Measurements from ENCODE around the gene TMEM143.
"Not testable (repeated sequence)": the region's sequence is repeated elsewhere in the genome, so short reads cannot be mapped to it uniquely, and the experiment has no call there.

The TMEM143 gene

DNA sequence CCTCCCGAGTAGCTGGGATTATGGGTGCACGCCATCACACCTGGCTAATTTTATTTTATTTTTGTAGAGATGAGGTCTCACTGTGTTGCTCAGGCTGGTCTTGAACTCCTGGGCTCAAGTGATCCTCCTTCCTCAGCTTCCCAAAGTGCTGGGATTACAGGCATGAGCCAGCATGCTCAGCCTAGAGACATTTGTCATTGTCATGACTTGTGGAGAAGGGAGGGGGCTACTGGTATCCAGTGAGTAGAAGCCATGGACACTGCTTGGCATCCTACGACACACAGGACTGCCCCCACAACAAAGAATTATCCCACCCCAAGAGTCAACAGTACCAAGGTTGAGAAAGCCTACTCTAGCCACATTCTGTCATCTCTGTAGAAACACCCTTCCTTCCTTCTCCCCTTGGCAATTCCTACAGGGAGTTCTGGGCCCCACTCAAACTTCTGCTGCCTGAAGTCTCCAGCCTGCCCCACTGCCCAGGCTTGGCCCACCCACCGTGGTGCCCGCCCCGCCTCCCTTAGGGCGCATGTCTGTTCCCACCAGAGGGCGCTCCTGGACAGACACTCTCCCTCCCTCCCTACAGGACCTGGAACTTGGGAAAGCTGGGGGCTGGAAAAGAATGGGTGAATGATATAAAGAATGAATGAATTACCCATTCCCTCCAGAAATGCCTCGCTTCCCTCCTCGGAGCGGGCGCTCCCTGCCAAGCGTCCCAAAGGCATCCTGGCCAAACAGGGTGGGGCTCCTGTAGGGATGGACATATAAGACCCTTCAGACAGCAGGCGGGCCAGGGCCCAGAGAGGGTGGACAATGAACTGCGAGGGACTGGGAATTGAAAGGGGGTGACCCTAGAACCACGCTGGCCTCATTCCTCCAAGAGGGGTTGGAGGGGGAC is 43.8 kb downstream of the TMEM143 start:
- no peak overlapping the region for H3K4me3 ChIP-seq (ENCODE audit: low read depth, low read length)
- TF ChIP-seq, protein P1, sequence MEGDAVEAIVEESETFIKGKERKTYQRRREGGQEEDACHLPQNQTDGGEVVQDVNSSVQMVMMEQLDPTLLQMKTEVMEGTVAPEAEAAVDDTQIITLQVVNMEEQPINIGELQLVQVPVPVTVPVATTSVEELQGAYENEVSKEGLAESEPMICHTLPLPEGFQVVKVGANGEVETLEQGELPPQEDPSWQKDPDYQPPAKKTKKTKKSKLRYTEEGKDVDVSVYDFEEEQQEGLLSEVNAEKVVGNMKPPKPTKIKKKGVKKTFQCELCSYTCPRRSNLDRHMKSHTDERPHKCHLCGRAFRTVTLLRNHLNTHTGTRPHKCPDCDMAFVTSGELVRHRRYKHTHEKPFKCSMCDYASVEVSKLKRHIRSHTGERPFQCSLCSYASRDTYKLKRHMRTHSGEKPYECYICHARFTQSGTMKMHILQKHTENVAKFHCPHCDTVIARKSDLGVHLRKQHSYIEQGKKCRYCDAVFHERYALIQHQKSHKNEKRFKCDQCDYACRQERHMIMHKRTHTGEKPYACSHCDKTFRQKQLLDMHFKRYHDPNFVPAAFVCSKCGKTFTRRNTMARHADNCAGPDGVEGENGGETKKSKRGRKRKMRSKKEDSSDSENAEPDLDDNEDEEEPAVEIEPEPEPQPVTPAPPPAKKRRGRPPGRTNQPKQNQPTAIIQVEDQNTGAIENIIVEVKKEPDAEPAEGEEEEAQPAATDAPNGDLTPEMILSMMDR (IDR thresholded peaks at IDR 0.05; ENCODE audit: insufficient read depth, low read depth, low read length, missing control alignments), result peak; percentile 87
- peak; percentile 76 for DNase-seq (ENCODE audit: low read depth)

DNA sequence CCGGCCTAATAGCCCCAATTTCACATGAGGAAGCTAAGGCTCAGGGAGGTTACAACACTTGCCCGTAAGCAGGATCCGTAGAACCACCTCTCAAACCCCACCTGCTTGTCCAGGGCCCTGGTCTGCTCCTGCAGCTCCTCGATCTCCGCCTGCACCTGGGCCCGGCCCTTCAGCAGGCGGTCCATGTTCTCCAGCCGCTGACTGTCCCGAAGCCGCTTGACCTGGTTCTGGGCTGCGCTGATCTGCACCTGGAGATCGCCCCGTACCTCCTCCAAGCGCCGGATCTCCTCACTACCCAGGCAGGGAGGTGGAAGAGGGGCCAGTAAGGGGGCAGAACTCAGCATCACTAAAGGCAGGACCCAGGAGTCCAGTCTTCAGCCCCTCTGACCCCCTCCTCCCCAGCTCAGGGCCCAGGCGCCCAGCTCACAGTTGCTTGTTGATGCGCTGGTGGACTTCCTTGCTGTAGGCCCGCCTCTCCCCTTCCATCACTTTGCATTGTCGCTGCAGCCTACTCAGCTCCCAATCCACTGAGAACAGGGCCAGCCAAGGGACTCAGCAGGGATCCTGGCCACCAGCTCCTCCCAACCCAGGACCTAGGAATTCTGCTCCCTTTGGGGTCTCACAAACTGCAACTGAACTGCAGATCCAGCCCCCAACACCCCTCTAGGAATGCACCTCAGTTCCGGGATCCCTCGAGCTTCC is 45.3 kb downstream of the TMEM143 start:
- H3K4me3 ChIP-seq (ENCODE audit: low read depth, low read length), result no peak overlapping the region
- no peak for DNase-seq (ENCODE audit: low read depth)
- TF ChIP-seq, protein P1 (IDR thresholded peaks at IDR 0.05; ENCODE audit: insufficient read depth, low read depth, low read length, missing control alignments), result no peak

DNA sequence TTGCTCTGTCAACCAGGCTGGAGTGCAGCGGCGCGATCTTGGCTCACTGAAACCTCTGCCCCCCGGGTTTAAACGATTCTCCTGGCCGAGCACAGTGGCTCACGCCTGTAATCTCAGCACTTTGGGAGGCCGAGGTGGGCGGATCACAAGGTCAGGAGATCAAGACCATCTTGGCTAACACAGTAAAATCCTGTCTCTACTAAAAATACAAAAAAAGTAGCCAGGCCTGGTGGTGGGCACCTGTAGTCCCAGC is 46.1 kb downstream of the TMEM143 start:
- H3K4me3 ChIP-seq (ENCODE audit: low read depth, low read length); DNase-seq (ENCODE audit: low read depth): not testable (repeated sequence)

DNA sequence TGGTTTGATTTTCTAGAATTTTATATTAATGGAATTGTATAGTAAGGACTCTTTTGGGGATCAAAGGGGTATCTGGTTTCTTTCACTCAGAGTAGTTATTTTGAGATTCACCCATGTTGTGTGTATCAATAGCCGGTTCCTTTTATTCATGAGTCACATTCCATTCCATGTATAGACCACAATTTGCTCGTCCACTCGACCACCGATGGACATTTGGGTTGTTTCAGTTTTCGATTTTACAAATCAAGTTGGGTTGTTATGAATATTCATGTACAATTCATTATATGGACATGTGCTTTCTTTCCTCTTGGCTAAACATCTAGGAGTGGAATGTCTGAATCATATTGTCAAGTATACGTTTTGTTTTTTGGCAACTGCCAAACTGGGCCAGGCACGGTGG is 48.0 kb downstream of the TMEM143 start:
- TF ChIP-seq, protein P1 (IDR thresholded peaks at IDR 0.05; ENCODE audit: insufficient read depth, low read depth, low read length, missing control alignments), result no peak
- no peak overlapping the region for H3K4me3 ChIP-seq (ENCODE audit: low read depth, low read length)
- peak; percentile 53 for DNase-seq (ENCODE audit: low read depth)

DNA sequence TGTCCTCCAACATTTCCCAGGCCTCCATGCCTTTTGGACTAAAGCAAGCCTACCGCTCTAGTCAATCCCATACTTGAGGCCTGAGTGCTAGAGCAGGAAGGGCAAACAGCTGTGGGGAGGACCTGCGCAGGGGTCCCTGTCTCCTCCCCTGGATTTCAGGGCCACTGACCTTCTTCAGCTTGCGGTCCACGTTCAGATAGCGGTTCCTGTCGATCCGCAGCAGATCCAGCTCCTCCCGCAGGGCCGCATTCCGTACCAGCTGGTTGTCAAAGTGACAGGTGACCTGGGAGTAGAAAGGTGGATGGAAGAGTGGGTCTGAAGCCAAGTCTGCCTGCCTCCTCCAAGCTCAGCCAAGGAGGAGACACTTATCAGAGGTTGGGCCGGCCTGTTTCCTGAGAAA is 52.4 kb downstream of the TMEM143 start:
- H3K4me3 ChIP-seq (ENCODE audit: low read depth, low read length), result no peak overlapping the region
- TF ChIP-seq, protein P1 (IDR thresholded peaks at IDR 0.05; ENCODE audit: insufficient read depth, low read depth, low read length, missing control alignments), result no peak
- no peak for DNase-seq (ENCODE audit: low read depth)

DNA sequence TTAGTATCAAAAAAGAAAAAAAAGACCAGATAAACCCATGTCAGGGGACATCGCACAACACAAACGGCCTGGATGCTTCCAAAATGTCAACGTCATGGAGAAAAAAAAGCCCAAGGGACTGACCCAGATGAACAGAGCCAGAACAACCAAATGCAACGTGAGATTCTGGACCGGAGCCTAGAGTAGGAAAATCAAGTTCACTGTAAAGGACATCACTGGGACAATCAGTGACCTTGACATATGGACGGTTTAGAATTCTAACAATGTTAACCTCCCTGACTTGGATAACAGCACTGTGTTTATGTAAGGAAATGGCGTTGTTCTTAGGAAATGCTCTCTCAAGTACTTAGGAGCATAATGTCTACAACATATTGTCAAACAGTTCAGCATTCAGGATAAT is 53.5 kb downstream of the TMEM143 start:
- no peak for DNase-seq (ENCODE audit: low read depth)
- TF ChIP-seq, protein P1 (IDR thresholded peaks at IDR 0.05; ENCODE audit: insufficient read depth, low read depth, low read length, missing control alignments), result no peak
- H3K4me3 ChIP-seq (ENCODE audit: low read depth, low read length), result no peak overlapping the region

DNA sequence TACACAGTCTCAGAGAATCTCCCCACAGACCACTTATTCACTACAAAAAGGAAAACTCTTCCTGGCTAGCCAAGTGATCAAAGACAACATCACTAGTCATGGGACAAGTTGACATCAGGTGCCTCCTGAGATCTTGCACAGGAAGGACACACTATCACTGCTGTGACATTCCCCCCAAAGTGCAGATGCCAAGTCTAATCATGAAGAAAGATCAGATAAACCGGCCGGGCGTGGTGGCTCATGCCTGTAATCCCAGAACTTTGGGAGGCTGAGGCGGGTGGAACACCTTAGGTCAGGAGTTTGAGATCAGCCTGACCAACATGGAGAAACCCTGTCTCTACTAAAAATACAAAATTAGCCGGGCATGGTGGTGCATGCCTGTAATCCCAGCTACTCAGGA is 54.0 kb downstream of the TMEM143 start:
- DNase-seq (ENCODE audit: low read depth); H3K4me3 ChIP-seq (ENCODE audit: low read depth, low read length): not testable (repeated sequence)

Measured in GM12865 (cell line).